ENCODE data around the gene PLXNA4.

- TF ChIP-seq FOXK2 (IDR thresholded peaks at IDR 0.05) (no peak), BHLHE40 (IDR thresholded peaks at IDR 0.05; ENCODE audit: borderline replicate concordance) (no peak), L3MBTL2 (conservative IDR thresholded peaks at IDR 0.05) (no peak), TARDBP (IDR thresholded peaks at IDR 0.05) (no peak), SUZ12 (IDR thresholded peaks at IDR 0.05) (no peak), ARNT (IDR thresholded peaks at IDR 0.05) (no peak)
Measured at GRCh38 chr7:132097550-132098134, 478.6 kb downstream of the PLXNA4 start.
